OCI-LY7 (cell line): ENCODE data around the gene BMP8A.

Experiments used
- CTCF ChIP-seq: fragments of 200-600 bp; sonication (generic); conservative IDR thresholded peaks from 2 replicates; pipeline ENCODE4 v1.5.1; 2014; ENCODE audit warnings: mild to moderate bottlenecking, antibody characterized with exemption, low read length, moderate library complexity, mixed read lengths
- EZH2phosphoT487 ChIP-seq: fragments of 200-600 bp; sonication (generic); IDR thresholded peaks from 2 replicates; pipeline ENCODE4 v1.6.1; 2018; ENCODE audit warnings: low read depth, borderline replicate concordance, mild to moderate bottlenecking, mixed run types, antibody characterized with exemption, low read length, moderate library complexity, mixed read lengths

DNA sequence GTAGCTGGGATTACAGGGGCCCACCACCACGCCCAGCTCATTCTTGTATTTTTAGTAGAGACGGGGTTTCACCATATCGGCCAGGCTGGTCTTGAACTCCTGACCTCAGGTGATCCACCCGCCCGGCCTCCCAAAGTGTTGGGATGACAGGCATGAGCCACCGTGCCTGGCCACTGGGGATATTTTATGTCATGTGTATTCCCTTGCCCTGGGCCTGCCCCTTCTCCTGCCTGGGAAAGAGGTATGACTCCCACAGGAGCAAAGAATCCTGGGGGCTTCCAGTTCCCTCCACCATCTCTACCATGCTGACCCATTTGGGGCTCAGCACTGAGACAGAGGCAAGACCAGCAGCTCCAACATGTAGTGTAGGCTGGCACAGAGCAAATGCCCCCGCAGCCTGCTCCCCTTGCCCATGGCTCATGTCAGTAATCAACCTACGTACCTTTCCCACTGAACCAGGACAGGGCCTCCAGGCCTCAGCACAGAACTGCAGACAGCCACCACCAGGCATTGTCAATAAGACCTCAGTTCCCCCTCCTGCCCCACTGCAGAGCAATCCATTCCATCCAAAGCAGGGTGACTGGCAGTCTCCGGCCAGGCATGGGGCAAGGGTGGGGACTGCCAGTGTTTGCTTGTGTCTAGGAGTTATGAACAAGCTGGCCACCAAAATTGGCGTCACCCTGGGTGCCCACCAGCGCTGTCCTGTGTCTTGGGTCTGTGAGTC lies 35.2 kb downstream of the BMP8A start:
- TF ChIP-seq CTCF, result no peak
- TF ChIP-seq EZH2phosphoT487, result no peak
